A673 (cell line): ENCODE results near the gene CRK. TPM values are rescaled to one million over a fixed set of nuclear protein-coding genes. Genes with fewer than 3 reads are reported as not detected.
A peak's percentile ranks its signal among the peaks of the same experiment; 100 is the strongest.

Source experiments
- BruUV-seq: library from RNA; stranded (reverse); fragments of 400-500 nt; replicated peaks from 2 replicates; lab custom pipeline; 2021; lab: Mats Ljungman, UMichigan
- CTCF ChIA-PET: fragments of 300-600 bp; sonication (Branson Sonifier 250); formaldehyde crosslinking; loops from one replicate; lab custom pipeline; 2022; ENCODE audit warnings: antibody characterized with exemption; lab: Charles Lee
- POLR2A ChIA-PET: fragments of 300-600 bp; sonication (Branson Sonifier 250); formaldehyde crosslinking; loops from one replicate; lab custom pipeline; 2022; ENCODE audit warnings: antibody characterized with exemption; ENCODE audit not compliant: low non-redundant PET; lab: Charles Lee
- DNase-seq: peaks from one replicate; pipeline ENCODE4 v3.0.0-alpha.2; 2015; ENCODE audit warnings: low spot score
- H3K27ac ChIP-seq: fragments of 200-600 bp; sonication (generic); 2 replicates; pipeline ENCODE4 v1.5.1; 2016; ENCODE audit warnings: mixed run types, low read depth, mild to moderate bottlenecking, mixed read lengths, antibody characterized with exemption, low read length; ENCODE audit not compliant: poor library complexity, severe bottlenecking
- H3K27me3 ChIP-seq: fragments of 200-600 bp; sonication (generic); replicated peaks from 2 replicates; pipeline ENCODE4 v1.6.1; 2017; ENCODE audit warnings: mixed run types, low read depth, mild to moderate bottlenecking, mixed read lengths, antibody characterized with exemption, low read length; ENCODE audit not compliant: insufficient read depth, poor library complexity
- H3K36me3 ChIP-seq: fragments of 200-600 bp; sonication (generic); 2 replicates; pipeline ENCODE4 v1.6.1; 2016; ENCODE audit warnings: mixed run types, mild to moderate bottlenecking, mixed read lengths, antibody characterized with exemption, low read length; ENCODE audit not compliant: insufficient read depth, poor library complexity, severe bottlenecking
- H3K4me1 ChIP-seq: fragments of 200-600 bp; sonication (generic); 2 replicates; pipeline ENCODE4 v1.6.1; 2017; ENCODE audit warnings: mixed run types, mild to moderate bottlenecking, mixed read lengths, antibody characterized with exemption, low read length; ENCODE audit not compliant: insufficient read depth, poor library complexity, severe bottlenecking
- H3K4me3 ChIP-seq: fragments of 200-600 bp; sonication (generic); 2 replicates; pipeline ENCODE4 v1.5.1; 2016; ENCODE audit warnings: low read depth, mixed run types, mild to moderate bottlenecking, mixed read lengths, low read length; ENCODE audit not compliant: poor library complexity, severe bottlenecking
- H3K9me3 ChIP-seq: fragments of 200-600 bp; sonication (generic); 2 replicates; pipeline ENCODE4 v1.6.1; 2016; ENCODE audit warnings: mixed run types, low read depth, mild to moderate bottlenecking, mixed read lengths, antibody characterized with exemption, low read length; ENCODE audit not compliant: poor library complexity, severe bottlenecking
- CTCF ChIP-seq: fragments of 300-800, 200-600 bp; sonication (generic); conservative IDR thresholded peaks from 2 replicates; pipeline ENCODE4 v1.5.1; 2017; ENCODE audit warnings: low read depth, mild to moderate bottlenecking, antibody characterized with exemption, low read length, moderate library complexity, mixed read lengths
- EZH2 ChIP-seq: fragments of 200-600 bp; sonication (generic); IDR thresholded peaks from 2 replicates; pipeline ENCODE4 v1.6.1; 2017; ENCODE audit warnings: borderline replicate concordance, low read depth, mild to moderate bottlenecking, mixed read lengths, antibody characterized with exemption, low read length; ENCODE audit not compliant: poor library complexity, severe bottlenecking
- intact Hi-C: fragments of 100-400 bp; cut with micrococcal nuclease; formaldehyde crosslinking; loops from one replicate; pipeline ENCODE4 v1.10.0; 2022; ENCODE audit not compliant: unreplicated experiment
- total RNA-seq: library from RNA; stranded (reverse); gene quantifications from 2 replicates; pipeline ENCODE4 v1.2.3, GENCODE V29; 2021

Gene CRK
- total RNA-seq, 1 experiment from 2014 or later = 85.9 TPM

GRCh38 chr17:1414001-1414574, 41.9 kb downstream of the CRK start:
- TF ChIP-seq CTCF = no peak
- TF ChIP-seq EZH2 = no peak
- Histone ChIP-seq H3K27ac (no peak overlapping the region), H3K36me3 (no peaks in the 10 kb centered on the region), H3K9me3 (no peaks in the 10 kb centered on the region), H3K4me3 (no peak overlapping the region), H3K4me1 (no peaks in the 10 kb centered on the region), H3K27me3 (no peaks in the 10 kb centered on the region)
- ChIA-PET CTCF (no interaction called here), POLR2A (no interaction called here)
- intact Hi-C loops = no loop called here
- DNase-seq = no peak
- TSS peak; percentile 22 for BruUV-seq

DNA sequence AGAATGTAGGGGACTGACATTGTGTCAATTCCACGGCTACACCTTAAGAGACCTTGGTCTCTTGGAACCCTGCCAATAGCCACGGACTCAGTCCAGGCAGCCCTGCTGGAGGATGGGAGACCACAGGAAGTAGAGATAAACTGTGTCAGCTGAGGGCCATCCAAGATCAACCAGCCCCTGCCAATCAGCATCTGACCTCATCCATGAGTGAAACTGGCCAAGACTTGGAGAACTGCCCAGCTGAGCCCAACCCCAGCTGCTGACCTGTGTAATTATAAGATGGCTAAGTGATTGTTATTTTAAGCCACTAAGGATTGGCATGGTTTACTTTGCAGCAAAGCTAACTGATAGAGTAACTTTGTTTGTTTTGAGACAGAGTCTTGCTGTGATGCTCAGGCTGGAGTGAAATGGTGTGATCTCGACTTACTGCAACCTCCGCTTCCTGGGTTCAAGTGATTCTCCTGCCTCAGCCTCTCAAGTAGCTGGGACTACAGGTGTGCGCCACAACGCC, 42.7 kb downstream of the CRK start:
- DNase-seq = no peak
- Histone ChIP-seq H3K27me3 (no peaks in the 10 kb centered on the region), H3K36me3 (no peaks in the 10 kb centered on the region), H3K27ac (no peak overlapping the region), H3K4me3 (no peak overlapping the region), H3K4me1 (no peaks in the 10 kb centered on the region), H3K9me3 (no peaks in the 10 kb centered on the region)
- no TSS peak for BruUV-seq
- TF ChIP-seq CTCF (no peak), EZH2 (no peak)
- intact Hi-C loops = no loop called here
- POLR2A ChIA-PET = interaction anchor here (0.6 kb wide), 2 partner anchors 43 to 136 kb away, joined by 7 to 13 read pairs; no protein-coding TSS in a partner anchor
- CTCF ChIA-PET = interaction anchor here (1.8 kb wide), 1 partner anchor 48 kb away, joined by 3 read pairs; no protein-coding TSS in a partner anchor

- no peaks in the 10 kb centered on the region for H3K27me3 ChIP-seq
- no peaks in the 10 kb centered on the region for H3K4me1 ChIP-seq
- CTCF ChIA-PET = interaction anchor here (0.5 to 1.8 kb wide), 2 partner anchors 10 to 47 kb away, joined by 3 to 4 read pairs; no protein-coding TSS in a partner anchor
- BruUV-seq = no TSS peak
- no peaks in the 10 kb centered on the region for H3K36me3 ChIP-seq
- no peak for TF ChIP-seq CTCF
- H3K27ac ChIP-seq = no peak overlapping the region
- no peaks in the 10 kb centered on the region for H3K9me3 ChIP-seq
- POLR2A ChIA-PET = no interaction called here
- intact Hi-C loops = no loop called here
- H3K4me3 ChIP-seq = no peak overlapping the region
- no peak for DNase-seq
Measured at GRCh38 chr17:1412185-1413110, 43.6 kb downstream of the CRK start.
